Smooth muscle cell (in vitro differentiated cells): ENCODE measurements around the gene MTIF2. TPM values are rescaled to one million over a fixed set of nuclear protein-coding genes. Genes with fewer than 3 reads are reported as not detected.
"Not testable (repeated sequence)": the region's sequence is repeated elsewhere in the genome, so short reads cannot be mapped to it uniquely, and the experiment has no call there.

ENCODE experiments used
- DNase-seq: peaks from one replicate; lab custom pipeline; 2025; ENCODE audit not compliant: unreplicated experiment; lab: John Stamatoyannopoulos, UW
- H2AFZ ChIP-seq: fragments of 200-600 bp; sonication (generic); 2 replicates; pipeline ENCODE4 v1.6.0; 2016; ENCODE audit warnings: antibody characterized with exemption, low read depth, mild to moderate bottlenecking
- H3F3A ChIP-seq: fragments of 200-600 bp; sonication (generic); 2 replicates; pipeline ENCODE4 v1.6.0; 2017; ENCODE audit warnings: antibody characterized with exemption, low read depth
- H3K27ac ChIP-seq: fragments of 200-600 bp; sonication (generic); 2 replicates; pipeline ENCODE4 v1.5.1; 2016; ENCODE audit warnings: low read depth, mild to moderate bottlenecking
- H3K27me3 ChIP-seq: fragments of 200-600 bp; sonication (generic); 2 replicates; pipeline ENCODE4 v1.6.1; 2016; ENCODE audit warnings: low read depth, mild to moderate bottlenecking
- H3K36me3 ChIP-seq: fragments of 200-600 bp; sonication (generic); 2 replicates; pipeline ENCODE4 v1.5.1; 2016; ENCODE audit warnings: low read depth
- H3K4me1 ChIP-seq: fragments of 200-600 bp; sonication (generic); 2 replicates; pipeline ENCODE4 v1.5.1; 2016; ENCODE audit warnings: low read depth
- H3K4me2 ChIP-seq: fragments of 200-600 bp; sonication (generic); 2 replicates; pipeline ENCODE4 v1.6.0; 2016; ENCODE audit warnings: mild to moderate bottlenecking
- H3K4me3 ChIP-seq: fragments of 200-600 bp; sonication (generic); 2 replicates; pipeline ENCODE4 v1.5.1; 2016; ENCODE audit warnings: mild to moderate bottlenecking
- H3K79me2 ChIP-seq: fragments of 200-600 bp; sonication (generic); 2 replicates; pipeline ENCODE4 v1.6.0; 2016; ENCODE audit warnings: low read depth, mild to moderate bottlenecking
- H3K9ac ChIP-seq: fragments of 200-600 bp; sonication (generic); 2 replicates; pipeline ENCODE4 v1.6.0; 2016; ENCODE audit warnings: low read depth
- H3K9me3 ChIP-seq: fragments of 200-600 bp; sonication (generic); replicated peaks from 2 replicates; pipeline ENCODE4 v1.5.1; 2016; ENCODE audit warnings: low read depth
- H4K20me1 ChIP-seq: fragments of 200-600 bp; sonication (generic); 2 replicates; pipeline ENCODE4 v1.6.0; 2016; ENCODE audit warnings: low read depth
- CTCF ChIP-seq: fragments of 200-600 bp; sonication (generic); IDR thresholded peaks from 2 replicates; pipeline ENCODE4 v1.5.1; 2017; ENCODE audit warnings: borderline replicate concordance, mild to moderate bottlenecking, antibody characterized with exemption; ENCODE audit not compliant: insufficient read depth, poor library complexity, severe bottlenecking
- WGBS: methylation state at CpG from one replicate; pipeline ENCODE4 v1.1.7; 2016; ENCODE audit warnings: low lambda C conversion rate; 5-methylcytosine and 5-hydroxymethylcytosine counted together
- polyA plus RNA-seq: library from polyadenylated mRNA; unstranded; fragments of >200 nt; fragmentation: Nextera tagmentation; extraction: Ambion mirVana; gene quantifications from 2 replicates; pipeline ENCODE4 v1.2.1, GENCODE V29; 2016
- total RNA-seq: library from RNA; depleted of rRNA; stranded (reverse); fragments of >200 nt; gene quantifications from 2 replicates; pipeline ENCODE4 v1.2.3, GENCODE V29; 2014

Gene MTIF2
- total and polyA plus RNA-seq, 2 experiments from 2014 or later, result 11.6 to 22.7 TPM

GRCh38 chr2:55282110-55282917 lies 13.3 kb upstream of the MTIF2 start:
- 10% methylated on average over 60 of the region's 60 CpGs for WGBS
- peak overlapping the region; percentile 65 for H3K27ac ChIP-seq
- H3K9me3 ChIP-seq, result no peaks in the 10 kb centered on the region
- no peaks in the 10 kb centered on the region for H3K27me3 ChIP-seq
- peak overlapping the region; percentile 85 for H3K4me2 ChIP-seq
- H3F3A ChIP-seq, result peaks cover 9% of the 10 kb centered on the region
- TF ChIP-seq CTCF, result no peak
- H3K4me1 ChIP-seq, result peaks cover 14% of the 10 kb centered on the region
- H3K4me3 ChIP-seq, result peak overlapping the region; percentile 66
- H3K9ac ChIP-seq, result peak overlapping the region; percentile 66
- DNase-seq, result peak; percentile 58
- H3K79me2 ChIP-seq, result no peaks in the 10 kb centered on the region
- H2AFZ ChIP-seq, result peak overlapping the region; percentile 66
- H4K20me1 ChIP-seq, result no peaks in the 10 kb centered on the region
- H3K36me3 ChIP-seq, result no peaks in the 10 kb centered on the region

- H3K4me1 ChIP-seq, result peaks cover 14% of the 10 kb centered on the region
- H3K79me2 ChIP-seq, H3K9ac ChIP-seq, DNase-seq, H3F3A ChIP-seq, H3K27me3 ChIP-seq, H3K27ac ChIP-seq, H3K36me3 ChIP-seq, H4K20me1 ChIP-seq, H3K9me3 ChIP-seq, H2AFZ ChIP-seq: not testable (repeated sequence)
- peak overlapping the region; percentile 85 for H3K4me2 ChIP-seq
- H3K4me3 ChIP-seq, result peak overlapping the region; percentile 66
- WGBS, result 94% methylated on average over 5 of the region's 5 CpGs
Observed at GRCh38 chr2:55280851-55281546, 12.0 kb upstream of the MTIF2 start.

- DNase-seq, H3K4me3 ChIP-seq: not testable (repeated sequence)
- WGBS, result 20% methylated on average over 7 of the region's 7 CpGs
Observed at GRCh38 chr2:55279859-55280424, 10.9 kb upstream of the MTIF2 start.

GRCh38 chr2:55279214-55279835 lies 10.3 kb upstream of the MTIF2 start:
- H3K4me3 ChIP-seq, result peak overlapping the region; percentile 21
- H3K4me1 ChIP-seq, result peaks cover 14% of the 10 kb centered on the region
- not testable (repeated sequence) for DNase-seq, H3F3A ChIP-seq, H3K79me2 ChIP-seq, H3K27me3 ChIP-seq, H3K36me3 ChIP-seq, H3K27ac ChIP-seq, H3K9ac ChIP-seq, H4K20me1 ChIP-seq, H3K9me3 ChIP-seq
- peak overlapping the region; percentile 75 for H3K4me2 ChIP-seq
- H2AFZ ChIP-seq, result peak overlapping the region; percentile 39
- WGBS, result 8% methylated on average over 10 of the region's 10 CpGs

More at GRCh38 chr2:55279859-55280424, 10.9 kb upstream of the MTIF2 start:
- H4K20me1 ChIP-seq, H3K9me3 ChIP-seq, H3K9ac ChIP-seq, H3K36me3 ChIP-seq, H3K27me3 ChIP-seq, H3K27ac ChIP-seq, H3K79me2 ChIP-seq, H3F3A ChIP-seq, H2AFZ ChIP-seq: not testable (repeated sequence)
- peak overlapping the region; percentile 75 for H3K4me2 ChIP-seq
- H3K4me1 ChIP-seq, result peaks cover 14% of the 10 kb centered on the region
